Naive thymus-derived CD4-positive, alpha-beta T cell (primary cell): ENCODE data around the gene DDX49. TPM values are rescaled to one million over a fixed set of nuclear protein-coding genes. Genes with fewer than 3 reads are reported as not detected.

Source experiments
- ATAC-seq: fragments of 150-1000 bp; cut with Tn5 transposase; 2 replicates; pipeline ENCODE4 v1.10.0; 2021; ENCODE audit warnings: mild to moderate bottlenecking, moderate library complexity
- CTCF ChIA-PET: fragments of 350-600 bp; sonication (Branson Sonifier 250); formaldehyde crosslinking; loops from one replicate; lab custom pipeline; 2021; ENCODE audit warnings: antibody characterized with exemption; lab: Charles Lee
- POLR2A ChIA-PET: fragments of 350-600 bp; sonication (Branson Sonifier 250); formaldehyde crosslinking; loops from one replicate; lab custom pipeline; 2021; ENCODE audit warnings: antibody characterized with exemption, inconsistent platforms; lab: Charles Lee
- DNase-seq, 9 donors: peaks; one replicate each; pipeline versions ENCODE4 v3.0.0 to v3.0.0-alpha.2; 2020 to 2022; ENCODE audit warnings: mixed read lengths in 1 of 9
- H3K27ac ChIP-seq: one replicate; pipeline ENCODE4 v1.7.0; 2013; ENCODE audit warnings: mild to moderate bottlenecking, low read depth, low read length, moderate library complexity
- H3K27me3 ChIP-seq, 2 donors: one replicate each; pipeline ENCODE4 v1.7.0; 2013; ENCODE audit warnings: low read length in 2 of 2, mild to moderate bottlenecking in 2 of 2, moderate library complexity in 2 of 2; ENCODE audit not compliant: control insufficient read depth in 2 of 2, insufficient read depth in 2 of 2
- H3K36me3 ChIP-seq, 3 experiments: 1 replicate in 2 of 3; 2 replicates in 1 of 3; pipeline ENCODE4 v1.7.0; 2013; ENCODE audit warnings: low read length in 3 of 3, mild to moderate bottlenecking in 3 of 3, moderate library complexity in 1 of 3; ENCODE audit not compliant: insufficient read depth in 3 of 3, control insufficient read depth in 2 of 3
- H3K4me1 ChIP-seq, 2 donors: one replicate each; pipeline ENCODE4 v1.7.0; 2013; ENCODE audit warnings: low read length in 2 of 2, mild to moderate bottlenecking in 2 of 2, moderate library complexity in 1 of 2; ENCODE audit not compliant: control insufficient read depth in 2 of 2, insufficient read depth in 2 of 2
- H3K4me3 ChIP-seq: 2 replicates; pipeline ENCODE4 v1.7.0; 2013; ENCODE audit warnings: mild to moderate bottlenecking, low read length
- H3K9me3 ChIP-seq, 3 experiments: 1 replicate in 2 of 3; 2 replicates in 1 of 3; pipeline ENCODE4 v1.7.0; 2013; ENCODE audit warnings: low read length in 3 of 3; ENCODE audit not compliant: control insufficient read depth in 2 of 3
- H3K27ac Mint-ChIP-seq, 9 donors: one replicate each; pipeline ENCODE4 v1.8.0; 2020 to 2022; ENCODE audit warnings: mixed read lengths in 9 of 9, mild to moderate bottlenecking in 8 of 9, moderate library complexity in 5 of 9, inconsistent platforms in 2 of 9
- H3K27me3 Mint-ChIP-seq, 5 donors: one replicate each; pipeline ENCODE4 v1.8.0; 2021 to 2022; ENCODE audit warnings: mixed read lengths in 5 of 5, mild to moderate bottlenecking in 1 of 5
- H3K36me3 Mint-ChIP-seq, 5 donors: one replicate each; pipeline ENCODE4 v1.8.0; 2020 to 2022; ENCODE audit warnings: mixed read lengths in 5 of 5, mild to moderate bottlenecking in 3 of 5, inconsistent platforms in 1 of 5
- H3K4me1 Mint-ChIP-seq, 7 donors: one replicate each; pipeline ENCODE4 v1.8.0; 2020 to 2022; ENCODE audit warnings: mixed read lengths in 7 of 7, mild to moderate bottlenecking in 3 of 7, inconsistent platforms in 1 of 7
- H3K4me3 Mint-ChIP-seq, 10 donors: one replicate each; pipeline ENCODE4 v1.8.0; 2020 to 2022; ENCODE audit warnings: mild to moderate bottlenecking in 10 of 10, mixed read lengths in 10 of 10, moderate library complexity in 6 of 10, inconsistent platforms in 2 of 10
- H3K9me3 Mint-ChIP-seq, 11 donors: one replicate each; pipeline ENCODE4 v1.8.0; 2020 to 2022; ENCODE audit warnings: mixed read lengths in 11 of 11, mild to moderate bottlenecking in 4 of 11, inconsistent platforms in 1 of 11, moderate library complexity in 1 of 11
- intact Hi-C, 2 donors: fragments of 100-400 bp; cut with micrococcal nuclease; formaldehyde crosslinking; loops; one replicate each; pipeline ENCODE4 v1.15.1; 2023
- polyA plus RNA-seq, 2 donors: library from polyadenylated mRNA; unstranded; fragments of 300-500 nt; fragmentation: Illumina TruSeq; gene quantifications; one replicate each; pipeline ENCODE4 v1.2.3, GENCODE V29; 2021
- total RNA-seq, 6 experiments: library from RNA in 5 of 6; stranded (reverse) in 5 of 6; gene quantifications; 1 replicate in 5 of 6; 2 replicates in 1 of 6; pipeline ENCODE4 v1.2.3 and lab custom pipeline; 2021 to 2026

Gene DDX49
- total and polyA plus RNA-seq, 7 experiments from 2014 or later, result 19.9 to 63.2 (median 50.2) TPM

- H3K4me1 Mint-ChIP-seq, result peaks cover 0 to 5% (median 0%) of the 10 kb centered on the region in 7 donors
- peaks cover 0 to 88% (median 4%) of the 10 kb centered on the region in 3 experiments for H3K36me3 ChIP-seq
Observed at GRCh38 chr19:18904334-18905057, 15.0 kb upstream of the DDX49 start.

GRCh38 chr19:18905058-18905456 is 14.5 kb upstream of the DDX49 start:
- Histone ChIP-seq H3K27ac (no peak overlapping the region), H3K4me1 (no peaks in the 10 kb centered on the region), H3K27me3 (no peaks in the 10 kb centered on the region), H3K4me3 (no peak overlapping the region), H3K9me3 (no peaks in the 10 kb centered on the region), H3K36me3 (peaks cover 0 to 88% (median 4%) of the 10 kb centered on the region in 3 experiments)
- intact Hi-C loops, result no loop called here
- ChIA-PET POLR2A (no interaction called here), CTCF (no interaction called here)
- ATAC-seq, result no peak
- peaks cover 4 to 36% (median 9%) of the 10 kb centered on the region in 5 donors for H3K36me3 Mint-ChIP-seq
- H3K27ac Mint-ChIP-seq, result peak overlapping the region in 1 of 9 donors; percentile 21
- no peaks in the 10 kb centered on the region for H3K27me3 Mint-ChIP-seq
- H3K4me3 Mint-ChIP-seq, result no peak overlapping the region
- peaks cover 0 to 5% (median 0%) of the 10 kb centered on the region in 7 donors for H3K4me1 Mint-ChIP-seq
- DNase-seq, result no peak
- no peaks in the 10 kb centered on the region for H3K9me3 Mint-ChIP-seq

More at GRCh38 chr19:18904334-18905057, 15.0 kb upstream of the DDX49 start:
- POLR2A ChIA-PET, result no interaction called here
- Mint-ChIP-seq H3K27ac (no peak overlapping the region), H3K36me3 (peaks cover 4 to 32% (median 9%) of the 10 kb centered on the region in 5 donors), H3K27me3 (no peaks in the 10 kb centered on the region), H3K4me3 (no peak overlapping the region), H3K9me3 (no peaks in the 10 kb centered on the region)
- H3K27ac ChIP-seq, result no peak overlapping the region
- H3K4me1 ChIP-seq, result no peaks in the 10 kb centered on the region
- no peak for DNase-seq
- ATAC-seq, result peak; percentile 14
- CTCF ChIA-PET, result no interaction called here
- H3K9me3 ChIP-seq, result no peaks in the 10 kb centered on the region
- H3K27me3 ChIP-seq, result no peaks in the 10 kb centered on the region
- no peak overlapping the region for H3K4me3 ChIP-seq
- intact Hi-C loops, result no loop called here

- no peak for DNase-seq
- no peak for ATAC-seq
- no peak overlapping the region for H3K4me3 ChIP-seq
- no peak overlapping the region for H3K27ac ChIP-seq
- Mint-ChIP-seq H3K9me3 (no peaks in the 10 kb centered on the region), H3K27me3 (no peaks in the 10 kb centered on the region), H3K36me3 (peaks cover 4 to 35% (median 9%) of the 10 kb centered on the region in 5 donors), H3K4me1 (peaks cover 0 to 5% (median 0%) of the 10 kb centered on the region in 7 donors), H3K4me3 (no peak overlapping the region), H3K27ac (peak overlapping the region in 1 of 9 donors; percentile 21)
- CTCF ChIA-PET, result no interaction called here
- intact Hi-C loops, result no loop called here
- H3K27me3 ChIP-seq, result no peaks in the 10 kb centered on the region
- no peaks in the 10 kb centered on the region for H3K4me1 ChIP-seq
- POLR2A ChIA-PET, result no interaction called here
- H3K36me3 ChIP-seq, result peaks cover 0 to 88% (median 4%) of the 10 kb centered on the region in 3 experiments
- no peaks in the 10 kb centered on the region for H3K9me3 ChIP-seq
Observed at GRCh38 chr19:18905513-18906236, 13.8 kb upstream of the DDX49 start.

- CTCF ChIA-PET, result no interaction called here
- no peak overlapping the region for H3K27ac ChIP-seq
- no peaks in the 10 kb centered on the region for H3K4me1 ChIP-seq
- ATAC-seq (no peak), DNase-seq (no peak)
- H3K27me3 Mint-ChIP-seq, result no peaks in the 10 kb centered on the region
- H3K4me3 ChIP-seq, result no peak overlapping the region
- H3K27ac Mint-ChIP-seq, result no peak overlapping the region
- intact Hi-C loops, result no loop called here
- H3K4me3 Mint-ChIP-seq, result no peak overlapping the region
- no peaks in the 10 kb centered on the region for H3K27me3 ChIP-seq
- H3K9me3 ChIP-seq, result no peaks in the 10 kb centered on the region
- no peaks in the 10 kb centered on the region for H3K9me3 Mint-ChIP-seq
- peaks cover 0 to 84% (median 4%) of the 10 kb centered on the region in 3 experiments for H3K36me3 ChIP-seq
- POLR2A ChIA-PET, result no interaction called here
- peaks cover 0 to 5% (median 0%) of the 10 kb centered on the region in 7 donors for H3K4me1 Mint-ChIP-seq
- peaks cover 0 to 26% (median 5%) of the 10 kb centered on the region in 5 donors for H3K36me3 Mint-ChIP-seq
Observed at GRCh38 chr19:18906605-18907519, 12.7 kb upstream of the DDX49 start.

- CTCF ChIA-PET, result interaction anchor here (0.6 kb wide), 1 partner anchor 265 kb away, joined by 4 read pairs; no protein-coding TSS in a partner anchor
- intact Hi-C loops, result no loop called here
- Histone ChIP-seq H3K36me3 (peaks cover 0 to 89% (median 4%) of the 10 kb centered on the region in 3 experiments), H3K27ac (no peak overlapping the region), H3K9me3 (no peaks in the 10 kb centered on the region), H3K4me3 (no peak overlapping the region), H3K27me3 (no peaks in the 10 kb centered on the region), H3K4me1 (no peaks in the 10 kb centered on the region)
- Mint-ChIP-seq H3K9me3 (no peaks in the 10 kb centered on the region), H3K4me3 (no peak overlapping the region), H3K4me1 (peaks cover 0 to 13% (median 4%) of the 10 kb centered on the region in 7 donors), H3K27ac (no peak overlapping the region), H3K27me3 (no peaks in the 10 kb centered on the region), H3K36me3 (peaks cover 7 to 29% (median 12%) of the 10 kb centered on the region in 5 donors)
- POLR2A ChIA-PET, result no interaction called here
- ATAC-seq, result no peak
- DNase-seq, result no peak
Observed at GRCh38 chr19:18908917-18909619, 10.4 kb upstream of the DDX49 start.

- no peak overlapping the region for H3K4me3 ChIP-seq
- H3K9me3 ChIP-seq, result no peaks in the 10 kb centered on the region
Observed at GRCh38 chr19:18910010-18910409, 9.5 kb upstream of the DDX49 start.

More at GRCh38 chr19:18910010-18910409, 9.5 kb upstream of the DDX49 start:
- no peak overlapping the region for H3K4me3 Mint-ChIP-seq
- ChIA-PET CTCF (no interaction called here), POLR2A (no interaction called here)
- H3K9me3 Mint-ChIP-seq, result no peaks in the 10 kb centered on the region
- no peak overlapping the region for H3K27ac Mint-ChIP-seq
- peaks cover 0 to 82% (median 4%) of the 10 kb centered on the region in 3 experiments for H3K36me3 ChIP-seq
- no peak for DNase-seq
- H3K36me3 Mint-ChIP-seq, result peaks cover 7 to 30% (median 11%) of the 10 kb centered on the region in 5 donors
- no peaks in the 10 kb centered on the region for H3K4me1 ChIP-seq
- H3K27me3 ChIP-seq, result no peaks in the 10 kb centered on the region
- intact Hi-C loops, result no loop called here
- peaks cover 2 to 22% (median 6%) of the 10 kb centered on the region in 7 donors for H3K4me1 Mint-ChIP-seq
- no peaks in the 10 kb centered on the region for H3K27me3 Mint-ChIP-seq
- ATAC-seq, result no peak
- no peak overlapping the region for H3K27ac ChIP-seq
